ENCODE results near the gene CLEC1A. TPM values are rescaled to one million over a fixed set of nuclear protein-coding genes. Genes with fewer than 3 reads are reported as not detected.

The CLEC1A gene
- total RNA-seq, result not detected in 3 replicates
- long read RNA-seq, result 0 reads

GRCh38 chr12:10098791-10099190, at the start of gene CLEC1A:
Gene CLEC1A, minus strand, starts transcription at chr12:10098985. Its CDS starts 63 bp downstream, at chr12:10098922.
- DNase-seq (ENCODE audit: low spot score), result no peak
- no peak within 1 kb of the TSS for H3K4me3 Mint-ChIP-seq (ENCODE audit: unreplicated experiment)
- peaks cover 22% of the 10 kb centered on the region for H3K4me1 Mint-ChIP-seq (ENCODE audit: low read depth)
- peak within 1 kb of the TSS; percentile 70 for H3K27ac Mint-ChIP-seq (ENCODE audit: unreplicated experiment)
- H3K36me3 Mint-ChIP-seq (ENCODE audit: low read depth), result peaks cover 3% of the 10 kb centered on the region
- peaks cover 5% of the 10 kb centered on the region for H3K9me3 Mint-ChIP-seq (ENCODE audit: low read depth)
- no peaks in the 10 kb centered on the region for H3K27me3 Mint-ChIP-seq (ENCODE audit: low read depth)
- TF ChIP-seq CTCF (IDR thresholded peaks at IDR 0.05), result no peak

GRCh38 chr12:10147714-10148403, 49.1 kb upstream of the CLEC1A start:
- no peaks in the 10 kb centered on the region for H3K9me3 Mint-ChIP-seq (ENCODE audit: low read depth)
- no peak overlapping the region for H3K27ac Mint-ChIP-seq (ENCODE audit: unreplicated experiment)
- no peaks in the 10 kb centered on the region for H3K36me3 Mint-ChIP-seq (ENCODE audit: low read depth)
- peaks cover 4% of the 10 kb centered on the region for H3K4me1 Mint-ChIP-seq (ENCODE audit: low read depth)
- DNase-seq (ENCODE audit: low spot score), result no peak
- H3K4me3 Mint-ChIP-seq (ENCODE audit: unreplicated experiment), result no peak overlapping the region
- TF ChIP-seq CTCF (IDR thresholded peaks at IDR 0.05), result no peak
- H3K27me3 Mint-ChIP-seq (ENCODE audit: low read depth), result peaks cover 2% of the 10 kb centered on the region

GRCh38 chr12:10142976-10143589, 44.3 kb upstream of the CLEC1A start:
- Mint-ChIP-seq H3K36me3 (ENCODE audit: low read depth) (no peaks in the 10 kb centered on the region), H3K9me3 (ENCODE audit: low read depth) (no peaks in the 10 kb centered on the region), H3K4me1 (ENCODE audit: low read depth) (peaks cover 7% of the 10 kb centered on the region), H3K27ac (ENCODE audit: unreplicated experiment) (no peak overlapping the region), H3K4me3 (ENCODE audit: unreplicated experiment) (no peak overlapping the region), H3K27me3 (ENCODE audit: low read depth) (peaks cover 2% of the 10 kb centered on the region)
- no peak for DNase-seq (ENCODE audit: low spot score)
- TF ChIP-seq CTCF (IDR thresholded peaks at IDR 0.05), result no peak

- peaks cover 7% of the 10 kb centered on the region for H3K4me1 Mint-ChIP-seq (ENCODE audit: low read depth)
- no peak for DNase-seq (ENCODE audit: low spot score)
- no peak overlapping the region for H3K4me3 Mint-ChIP-seq (ENCODE audit: unreplicated experiment)
- H3K27me3 Mint-ChIP-seq (ENCODE audit: low read depth), result peaks cover 2% of the 10 kb centered on the region
- no peaks in the 10 kb centered on the region for H3K9me3 Mint-ChIP-seq (ENCODE audit: low read depth)
- H3K36me3 Mint-ChIP-seq (ENCODE audit: low read depth), result no peaks in the 10 kb centered on the region
- TF ChIP-seq CTCF (IDR thresholded peaks at IDR 0.05), result peak; percentile 88
- no peak overlapping the region for H3K27ac Mint-ChIP-seq (ENCODE audit: unreplicated experiment)
These were observed 41.2 kb upstream of the CLEC1A start for GRCh38 chr12:10140001-10140400.

- no peak for DNase-seq (ENCODE audit: low spot score)
- H3K36me3 Mint-ChIP-seq (ENCODE audit: low read depth), result no peaks in the 10 kb centered on the region
- no peaks in the 10 kb centered on the region for H3K9me3 Mint-ChIP-seq (ENCODE audit: low read depth)
- H3K27ac Mint-ChIP-seq (ENCODE audit: unreplicated experiment), result no peak overlapping the region
- TF ChIP-seq CTCF (IDR thresholded peaks at IDR 0.05), result no peak
- H3K27me3 Mint-ChIP-seq (ENCODE audit: low read depth), result no peaks in the 10 kb centered on the region
- H3K4me3 Mint-ChIP-seq (ENCODE audit: unreplicated experiment), result no peak overlapping the region
- peaks cover 8% of the 10 kb centered on the region for H3K4me1 Mint-ChIP-seq (ENCODE audit: low read depth)
These were observed 37.9 kb upstream of the CLEC1A start for GRCh38 chr12:10136637-10137205.

Data from chondrocyte (in vitro differentiated cells).